Esophagus muscularis mucosa (tissue), 4 donors: ENCODE data around the gene PHLPP1. TPM values are rescaled to one million over a fixed set of nuclear protein-coding genes. Genes with fewer than 3 reads are reported as not detected.
A peak's percentile ranks its signal among the peaks of the same experiment; 100 is the strongest.

Experiments
- DNase-seq: peaks from one replicate; pipeline ENCODE4 v3.0.0-alpha.2; 2017; ENCODE audit errors: extremely low spot score
- H3K27ac ChIP-seq, 4 donors: fragments of 200-600 bp; sonication (generic); replicated peaks in 1 of 4; 1 replicate in 3 of 4; 2 replicates in 1 of 4; pipeline ENCODE4 v1.5.1; 2016 to 2019; ENCODE audit warnings: mild to moderate bottlenecking in 1 of 4
- H3K27me3 ChIP-seq, 4 donors: fragments of 200-600 bp; sonication (generic); one replicate each; pipeline versions ENCODE4 v1.5.1 to v1.6.0; 2016 to 2019
- H3K36me3 ChIP-seq, 4 donors: fragments of 200-600 bp; sonication (generic); one replicate each; pipeline ENCODE4 v1.5.1; 2016 to 2019
- H3K4me1 ChIP-seq, 4 donors: fragments of 200-600 bp; sonication (generic); one replicate each; pipeline ENCODE4 v1.5.1; 2016 to 2019
- H3K4me3 ChIP-seq, 4 donors: fragments of 200-600 bp; sonication (generic); 1 replicate in 2 of 4; 2 replicates in 2 of 4; pipeline ENCODE4 v1.5.1; 2016 to 2019; ENCODE audit warnings: mild to moderate bottlenecking in 4 of 4, moderate library complexity in 1 of 4
- H3K9me3 ChIP-seq, 4 donors: fragments of 200-600 bp; sonication (generic); 1 replicate in 3 of 4; 2 replicates in 1 of 4; pipeline ENCODE4 v1.5.1; 2016 to 2019
- CTCF ChIP-seq, 3 experiments: fragments of 200-600 bp in 2 of 3; fragments of 450-650 bp in 1 of 3; sonication (generic) in 2 of 3; IDR thresholded peaks; one replicate each; pipeline ENCODE4 v1.5.1; 2017 to 2019; ENCODE audit warnings: antibody characterized with exemption in 3 of 3, mild to moderate bottlenecking in 2 of 3, moderate library complexity in 1 of 3
- EP300 ChIP-seq: sonication (generic); formaldehyde crosslinking; IDR thresholded peaks from one replicate; pipeline ENCODE4 v1.6.1; 2017; ENCODE audit warnings: antibody characterized with exemption
- POLR2A ChIP-seq: fragments of 450-650 bp; IDR thresholded peaks from one replicate; pipeline ENCODE4 v1.6.1; 2017; ENCODE audit warnings: antibody characterized with exemption, moderate library complexity, mild to moderate bottlenecking, low read depth
- POLR2AphosphoS5 ChIP-seq, 2 donors: sonication (generic); formaldehyde crosslinking; IDR thresholded peaks; one replicate each; pipeline ENCODE4 v1.6.1; 2017; ENCODE audit warnings: antibody characterized with exemption in 2 of 2
- WGBS: methylation state at CpG from one replicate; pipeline ENCODE4 v1.1.5; 2018; 5-methylcytosine and 5-hydroxymethylcytosine counted together
- intact Hi-C: fragments of 100-400 bp; cut with DNase I; formaldehyde crosslinking; loops from one replicate; pipeline ENCODE4 v1.15.1; 2023
- total RNA-seq, 4 donors: library from RNA; depleted of rRNA; stranded (reverse); fragments of >200 nt; gene quantifications; one replicate each; pipeline versions ENCODE4 v1.1.0 to v1.2.1, GENCODE V29; 2016

PHLPP1 gene
- total RNA-seq, 4 donors from 2014 or later, result 11.6 to 23.0 (median 17.3) TPM

- TF ChIP-seq CTCF (IDR thresholded peaks at IDR 0.05) (no peak), EP300 (no peak), POLR2AphosphoS5 (IDR thresholded peaks at IDR 0.05) (no peak), POLR2A (no peak)
- intact Hi-C loops, result no loop called here
- Histone ChIP-seq H3K4me1 (peaks cover 16 to 46% (median 41%) of the 10 kb centered on the region in 4 donors), H3K9me3 (no peaks in the 10 kb centered on the region), H3K27me3 (no peaks in the 10 kb centered on the region), H3K27ac (peak overlapping the region; percentile 57 to 76 (median 67)), H3K4me3 (no peak overlapping the region), H3K36me3 (no peaks in the 10 kb centered on the region)
- WGBS, result 73% methylated on average over 4 of the region's 4 CpGs
- no peak for DNase-seq
These were observed 26.2 kb downstream of the PHLPP1 start for GRCh38 chr18:62741584-62741983.

GRCh38 chr18:62744076-62744968 lies 29.0 kb downstream of the PHLPP1 start:
- no peak overlapping the region for H3K4me3 ChIP-seq
- no peaks in the 10 kb centered on the region for H3K36me3 ChIP-seq
- H3K4me1 ChIP-seq, result peaks cover 12 to 42% (median 38%) of the 10 kb centered on the region in 4 donors
- H3K27ac ChIP-seq, result peak overlapping the region in 2 of 4 donors; percentile 23 to 27
- H3K27me3 ChIP-seq, result no peaks in the 10 kb centered on the region
- TF ChIP-seq CTCF (IDR thresholded peaks at IDR 0.05), result no peak
- TF ChIP-seq POLR2A, result no peak
- TF ChIP-seq EP300, result no peak
- no peak for TF ChIP-seq POLR2AphosphoS5 (IDR thresholded peaks at IDR 0.05)
- no peaks in the 10 kb centered on the region for H3K9me3 ChIP-seq
- 94% methylated on average over 3 of the region's 3 CpGs for WGBS
- intact Hi-C loops, result no loop called here
- DNase-seq, result no peak

GRCh38 chr18:62745089-62745751 lies 29.9 kb downstream of the PHLPP1 start:
- WGBS, result 85% methylated on average over 3 of the region's 3 CpGs
- Histone ChIP-seq H3K4me3 (no peak overlapping the region), H3K27ac (no peak overlapping the region), H3K27me3 (no peaks in the 10 kb centered on the region), H3K9me3 (no peaks in the 10 kb centered on the region), H3K4me1 (peaks cover 11 to 40% (median 37%) of the 10 kb centered on the region in 4 donors), H3K36me3 (no peaks in the 10 kb centered on the region)
- no peak for DNase-seq
- intact Hi-C loops, result loop anchor here (5.0 kb wide), 1 partner anchor 42 kb away; no protein-coding TSS in a partner anchor
- TF ChIP-seq EP300, result no peak
- no peak for TF ChIP-seq CTCF (IDR thresholded peaks at IDR 0.05)
- no peak for TF ChIP-seq POLR2AphosphoS5 (IDR thresholded peaks at IDR 0.05)
- no peak for TF ChIP-seq POLR2A

- TF ChIP-seq CTCF (IDR thresholded peaks at IDR 0.05) (no peak), POLR2A (no peak), POLR2AphosphoS5 (IDR thresholded peaks at IDR 0.05) (no peak), EP300 (no peak)
- 93% methylated on average over 6 of the region's 6 CpGs for WGBS
- H3K27me3 ChIP-seq, result no peaks in the 10 kb centered on the region
- no peaks in the 10 kb centered on the region for H3K9me3 ChIP-seq
- no peaks in the 10 kb centered on the region for H3K36me3 ChIP-seq
- no peak for DNase-seq
- intact Hi-C loops, result loop anchor here (5.0 kb wide), 1 partner anchor 38 kb away; no protein-coding TSS in a partner anchor
- no peak overlapping the region for H3K4me3 ChIP-seq
- no peak overlapping the region for H3K27ac ChIP-seq
- peaks cover 22 to 50% (median 40%) of the 10 kb centered on the region in 4 donors for H3K4me1 ChIP-seq
These were observed 34.0 kb downstream of the PHLPP1 start for GRCh38 chr18:62749389-62749788.
